ENCODE data around the gene LARGE1. TPM values are rescaled to one million over a fixed set of nuclear protein-coding genes. Genes with fewer than 3 reads are reported as not detected.

LARGE1 gene
- total RNA-seq, 1 donor, result 13.4 TPM

DNA sequence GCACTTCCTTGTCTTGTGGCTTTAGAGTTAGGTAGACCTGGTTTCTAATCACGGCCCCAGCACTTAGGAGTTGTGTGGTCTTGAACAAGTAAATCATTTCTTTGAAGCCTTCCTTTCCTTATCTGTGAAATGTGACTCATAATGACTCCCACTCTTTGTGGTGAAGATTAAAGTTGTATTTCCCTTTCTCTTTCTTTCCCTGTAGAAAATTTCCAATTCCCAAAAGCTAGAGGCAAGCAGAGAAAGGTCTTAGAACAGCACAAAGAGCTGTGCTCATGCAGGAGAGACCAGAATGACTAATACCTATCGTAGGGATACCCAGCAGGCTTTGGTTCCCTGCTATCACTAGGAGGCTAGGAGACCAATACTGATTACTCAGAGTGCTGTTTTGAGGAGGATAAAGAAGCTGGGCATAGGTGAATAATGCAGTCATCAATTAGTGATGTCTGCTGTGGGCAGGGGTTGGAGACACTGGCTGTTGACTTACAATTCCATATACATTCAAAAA is 591.4 kb downstream of the LARGE1 start:
- DNase-seq (ENCODE audit: low read depth), result peak; percentile 9
- TF ChIP-seq, protein P1, sequence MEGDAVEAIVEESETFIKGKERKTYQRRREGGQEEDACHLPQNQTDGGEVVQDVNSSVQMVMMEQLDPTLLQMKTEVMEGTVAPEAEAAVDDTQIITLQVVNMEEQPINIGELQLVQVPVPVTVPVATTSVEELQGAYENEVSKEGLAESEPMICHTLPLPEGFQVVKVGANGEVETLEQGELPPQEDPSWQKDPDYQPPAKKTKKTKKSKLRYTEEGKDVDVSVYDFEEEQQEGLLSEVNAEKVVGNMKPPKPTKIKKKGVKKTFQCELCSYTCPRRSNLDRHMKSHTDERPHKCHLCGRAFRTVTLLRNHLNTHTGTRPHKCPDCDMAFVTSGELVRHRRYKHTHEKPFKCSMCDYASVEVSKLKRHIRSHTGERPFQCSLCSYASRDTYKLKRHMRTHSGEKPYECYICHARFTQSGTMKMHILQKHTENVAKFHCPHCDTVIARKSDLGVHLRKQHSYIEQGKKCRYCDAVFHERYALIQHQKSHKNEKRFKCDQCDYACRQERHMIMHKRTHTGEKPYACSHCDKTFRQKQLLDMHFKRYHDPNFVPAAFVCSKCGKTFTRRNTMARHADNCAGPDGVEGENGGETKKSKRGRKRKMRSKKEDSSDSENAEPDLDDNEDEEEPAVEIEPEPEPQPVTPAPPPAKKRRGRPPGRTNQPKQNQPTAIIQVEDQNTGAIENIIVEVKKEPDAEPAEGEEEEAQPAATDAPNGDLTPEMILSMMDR (IDR thresholded peaks at IDR 0.05; ENCODE audit: insufficient read depth, low read depth, low read length), result no peak
- no peak overlapping the region for H3K4me3 ChIP-seq (ENCODE audit: low read depth, low read length)

- no peak for DNase-seq (ENCODE audit: low read depth)
- TF ChIP-seq, protein P1 (IDR thresholded peaks at IDR 0.05; ENCODE audit: insufficient read depth, low read depth, low read length), result no peak
- H3K4me3 ChIP-seq (ENCODE audit: low read depth, low read length), result no peak overlapping the region
These were observed 592.9 kb downstream of the LARGE1 start for GRCh38 chr22:33327348-33327860.

GRCh38 chr22:33326540-33327295 is 593.6 kb downstream of the LARGE1 start:
- no peak overlapping the region for H3K4me3 ChIP-seq (ENCODE audit: low read depth, low read length)
- TF ChIP-seq, protein P1 (IDR thresholded peaks at IDR 0.05; ENCODE audit: insufficient read depth, low read depth, low read length), result no peak
- no peak for DNase-seq (ENCODE audit: low read depth)

- DNase-seq (ENCODE audit: low read depth), result no peak
- TF ChIP-seq, protein P1 (IDR thresholded peaks at IDR 0.05; ENCODE audit: insufficient read depth, low read depth, low read length), result no peak
- H3K4me3 ChIP-seq (ENCODE audit: low read depth, low read length), result no peak overlapping the region
These were observed 594.9 kb downstream of the LARGE1 start for GRCh38 chr22:33325232-33326004.

DNA sequence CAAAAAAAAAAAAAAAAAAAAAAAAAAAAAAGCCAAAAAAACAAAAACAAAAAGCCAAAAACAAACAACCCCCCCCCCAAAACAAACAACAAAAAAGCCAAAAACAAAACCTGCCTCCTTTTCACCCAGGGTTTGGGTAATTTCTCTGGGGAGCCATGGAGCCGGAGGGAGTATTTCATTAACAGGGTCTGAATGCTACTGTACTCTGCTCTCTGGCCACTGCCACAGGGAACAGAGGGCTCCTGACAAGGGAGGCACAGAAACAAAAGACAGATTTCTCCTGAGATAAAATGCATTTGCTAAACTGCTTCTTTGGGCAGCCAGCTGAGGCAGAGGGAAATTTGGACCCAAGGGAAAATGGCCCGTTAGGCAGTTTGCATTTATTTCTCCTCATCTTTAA is 596.0 kb downstream of the LARGE1 start:
- TF ChIP-seq, protein P1 (IDR thresholded peaks at IDR 0.05; ENCODE audit: insufficient read depth, low read depth, low read length), result no peak
- no peak for DNase-seq (ENCODE audit: low read depth)
- H3K4me3 ChIP-seq (ENCODE audit: low read depth, low read length), result no peak overlapping the region

- H3K4me3 ChIP-seq (ENCODE audit: low read depth, low read length), result no peak overlapping the region
- no peak for DNase-seq (ENCODE audit: low read depth)
- TF ChIP-seq, protein P1 (IDR thresholded peaks at IDR 0.05; ENCODE audit: insufficient read depth, low read depth, low read length), result no peak
These were observed 598.8 kb downstream of the LARGE1 start for GRCh38 chr22:33321466-33321865.
